SK-N-DZ (cell line): ENCODE data around the gene PIK3AP1.

ENCODE experiments used
- DNase-seq: peaks from one replicate; pipeline ENCODE4 v3.0.0-alpha.2; 2015; ENCODE audit warnings: low spot score

The PIK3AP1 gene

DNA sequence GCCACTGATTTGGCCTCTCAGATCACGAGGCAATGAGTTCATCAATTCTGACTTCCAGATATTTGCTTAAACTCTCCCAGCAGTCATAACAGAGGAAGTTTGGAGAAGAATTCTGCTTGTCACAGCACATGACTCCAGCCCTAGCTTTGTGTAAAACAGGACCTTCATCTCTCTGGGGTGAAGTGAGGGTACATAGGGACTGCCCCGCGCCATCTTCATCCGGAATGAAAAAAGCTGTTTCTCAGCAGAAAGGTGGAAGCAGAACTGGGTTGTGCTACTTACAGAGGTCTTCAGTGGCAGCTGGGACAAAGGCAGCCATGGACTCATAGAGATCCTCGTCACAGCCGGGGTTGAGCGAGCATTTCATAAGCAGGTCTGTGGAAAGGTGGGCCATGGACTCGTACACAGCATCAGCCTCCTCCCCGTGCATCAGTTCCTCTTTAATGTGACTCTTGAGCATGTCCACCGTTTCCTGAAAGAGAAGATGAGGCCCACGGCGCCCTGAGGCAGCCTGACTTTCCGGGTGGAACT is 75.1 kb downstream of the PIK3AP1 start:
- DNase-seq, result no peak

DNA sequence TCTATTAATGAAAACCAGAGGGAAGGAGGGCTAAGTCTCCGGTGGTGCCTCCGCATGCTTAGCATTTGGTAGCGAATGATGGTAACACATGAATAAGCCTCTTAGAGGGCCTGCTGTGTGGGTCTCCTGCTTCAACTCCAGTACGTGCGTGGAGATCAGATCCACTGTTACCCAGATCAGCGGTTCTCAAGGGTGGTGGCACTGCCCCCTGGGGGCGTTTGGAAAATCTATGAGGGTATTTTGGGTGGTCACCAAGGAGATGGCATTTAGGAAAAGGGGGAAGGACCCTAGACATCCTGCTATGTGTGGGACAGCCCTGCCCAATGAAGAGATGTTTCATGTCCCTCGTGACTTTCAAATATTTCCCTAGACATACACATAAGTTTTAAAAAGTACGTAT is 76.4 kb downstream of the PIK3AP1 start:
- DNase-seq, result no peak

DNA sequence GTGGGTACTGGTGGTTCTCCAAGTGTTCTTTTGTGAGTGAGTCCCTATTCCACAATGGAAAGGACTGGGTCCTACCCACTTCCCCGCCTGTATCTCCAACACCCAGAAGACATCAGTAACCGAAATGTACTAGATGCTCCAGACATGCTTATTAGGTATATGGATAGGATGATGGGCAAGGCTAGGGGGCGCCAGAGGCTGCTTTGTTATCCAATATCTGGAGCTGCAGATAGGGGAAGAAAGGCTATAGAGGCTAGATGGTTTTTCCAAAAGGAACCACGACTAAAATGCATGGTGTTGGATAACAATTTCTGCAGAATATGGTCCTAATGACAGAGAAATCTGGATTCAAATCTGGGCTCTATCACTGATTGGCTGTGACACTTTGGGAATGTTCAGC is 77.3 kb downstream of the PIK3AP1 start:
- peak; percentile 18 for DNase-seq

DNA sequence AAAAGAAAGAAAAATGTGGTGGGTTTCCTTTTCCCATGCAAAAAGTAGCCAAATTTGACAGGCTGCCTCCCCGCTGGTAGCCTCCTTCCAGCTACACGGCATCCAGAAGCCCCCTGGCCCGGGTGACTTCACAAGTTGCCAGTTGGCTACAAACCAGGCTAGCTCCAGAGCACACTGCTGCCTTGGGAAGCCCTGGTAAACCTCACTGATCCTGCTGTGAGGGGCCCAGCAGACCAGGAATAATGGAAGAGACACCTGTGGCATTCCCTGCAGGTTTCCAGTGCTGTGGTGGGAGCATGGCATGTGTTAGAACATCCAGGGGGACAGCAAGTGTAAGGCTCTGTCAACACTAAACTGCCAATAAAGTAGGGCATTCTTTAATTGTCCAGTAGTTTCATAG is 77.8 kb downstream of the PIK3AP1 start:
- no peak for DNase-seq

DNA sequence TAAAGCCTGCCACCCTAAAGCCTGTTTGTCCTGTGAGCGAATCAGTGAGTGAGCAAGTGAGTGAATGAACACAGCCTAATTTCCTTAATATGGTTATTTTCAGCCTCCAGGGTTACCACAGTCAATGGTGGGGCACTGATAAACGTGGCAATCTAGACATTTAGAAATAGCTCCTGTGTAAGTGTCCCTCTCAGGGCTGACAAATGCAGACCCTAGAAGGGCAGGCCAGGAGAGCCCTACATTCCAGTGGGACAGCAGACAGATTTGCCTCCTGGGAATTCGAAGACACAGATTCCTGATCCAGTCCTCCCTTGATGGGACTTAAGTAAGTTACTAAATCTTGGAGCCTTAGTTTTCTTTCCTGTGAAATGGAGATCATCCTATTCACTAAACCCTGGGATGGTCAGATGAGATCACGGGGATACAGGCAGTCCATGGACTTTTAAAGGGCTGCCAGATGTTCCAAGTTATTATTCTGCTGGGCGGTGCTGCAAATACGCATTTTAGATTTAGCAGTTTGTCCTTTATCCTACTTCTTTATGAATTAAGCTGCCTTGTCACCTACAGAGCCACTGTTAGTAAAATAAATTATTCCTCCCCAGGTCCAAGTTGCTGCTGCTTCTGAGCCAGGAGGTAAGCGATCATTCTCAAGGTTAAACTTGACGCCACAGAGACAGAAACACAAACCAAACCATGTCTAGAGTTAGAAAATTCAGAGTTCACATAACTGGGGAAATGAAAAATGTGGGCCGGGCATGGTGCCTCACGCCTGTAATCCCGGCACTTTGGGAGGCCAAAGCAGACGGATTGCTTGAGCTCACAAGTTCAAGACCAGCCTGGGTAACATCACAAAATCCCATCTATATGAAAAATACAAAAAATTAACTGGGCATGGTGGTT is 78.7 kb downstream of the PIK3AP1 start:
- no peak for DNase-seq

DNA sequence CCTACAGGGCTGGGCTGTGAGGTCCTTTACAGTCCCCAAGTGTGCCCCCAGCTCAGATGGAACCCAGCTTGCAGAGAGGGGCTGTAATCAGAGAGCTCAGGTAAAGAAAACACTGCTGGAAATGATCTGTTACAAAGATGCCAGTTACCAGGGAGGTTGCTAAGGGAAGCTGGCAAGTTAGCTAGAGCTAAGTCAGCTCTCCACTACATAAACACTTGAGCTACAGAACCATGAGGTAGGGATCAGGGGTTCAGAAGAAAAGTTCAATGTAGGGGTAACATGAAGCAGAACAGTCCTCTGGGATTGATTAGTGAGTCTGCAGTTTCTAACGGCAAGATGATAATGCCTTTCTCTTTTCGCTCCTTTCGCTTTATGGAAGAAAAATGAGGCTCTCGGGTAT is 80.4 kb downstream of the PIK3AP1 start:
- no peak for DNase-seq

DNA sequence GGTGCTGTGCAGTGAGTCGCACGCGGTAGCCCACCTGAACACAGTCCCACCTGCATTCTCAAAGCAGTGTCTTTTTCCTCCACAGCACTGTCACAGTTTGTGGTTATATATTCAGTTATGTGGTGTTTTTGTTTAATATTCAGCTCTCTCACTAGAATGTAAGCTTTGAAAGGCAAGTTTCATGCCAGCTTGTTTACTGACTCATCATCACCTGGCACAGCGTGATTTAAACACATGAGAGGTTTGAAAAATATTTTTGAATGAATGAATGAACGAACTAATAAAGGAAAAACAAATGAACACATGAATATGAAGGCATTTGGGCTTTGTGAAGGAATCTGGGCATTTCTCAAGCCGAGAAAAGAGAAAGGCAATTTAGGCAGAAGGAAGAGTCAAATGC is 81.6 kb downstream of the PIK3AP1 start:
- DNase-seq, result no peak

DNA sequence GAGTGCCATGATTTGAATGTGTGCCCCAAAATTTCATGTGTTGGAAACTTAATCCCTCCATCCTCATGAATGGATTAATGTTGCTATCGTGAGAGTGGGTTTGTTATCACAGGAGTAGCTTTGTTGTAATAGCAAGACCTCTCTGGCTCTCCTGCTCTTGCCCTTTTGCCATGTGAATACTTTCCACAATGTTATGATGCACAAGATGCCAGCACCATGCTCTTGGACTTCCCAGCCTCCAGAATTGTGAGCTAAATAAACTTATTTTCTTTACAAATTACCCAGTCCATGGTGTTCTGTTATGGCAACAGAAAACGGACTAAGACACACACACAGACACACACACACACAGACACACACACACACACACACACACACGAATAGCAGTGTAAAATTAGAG is 82.2 kb downstream of the PIK3AP1 start:
- DNase-seq, result no peak

DNA sequence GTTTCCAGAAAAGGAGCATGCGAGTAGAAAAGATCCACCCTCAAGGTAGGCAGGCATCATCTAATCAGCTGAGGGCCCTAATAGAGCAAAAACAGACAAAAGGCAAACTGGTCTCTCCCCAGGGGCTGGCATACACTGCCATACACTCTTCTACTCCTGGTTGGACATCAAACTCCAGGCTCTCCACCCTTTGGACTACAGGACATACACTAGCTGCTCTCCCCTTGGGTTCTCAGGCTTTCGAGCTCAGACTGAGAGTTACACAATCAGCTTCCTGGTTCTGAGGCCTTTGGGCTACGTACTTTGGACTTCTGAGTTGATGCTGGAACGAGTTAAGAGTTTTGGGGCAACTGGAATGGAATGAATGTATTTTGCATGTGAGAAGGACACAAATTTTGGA is 82.6 kb downstream of the PIK3AP1 start:
- no peak for DNase-seq

DNA sequence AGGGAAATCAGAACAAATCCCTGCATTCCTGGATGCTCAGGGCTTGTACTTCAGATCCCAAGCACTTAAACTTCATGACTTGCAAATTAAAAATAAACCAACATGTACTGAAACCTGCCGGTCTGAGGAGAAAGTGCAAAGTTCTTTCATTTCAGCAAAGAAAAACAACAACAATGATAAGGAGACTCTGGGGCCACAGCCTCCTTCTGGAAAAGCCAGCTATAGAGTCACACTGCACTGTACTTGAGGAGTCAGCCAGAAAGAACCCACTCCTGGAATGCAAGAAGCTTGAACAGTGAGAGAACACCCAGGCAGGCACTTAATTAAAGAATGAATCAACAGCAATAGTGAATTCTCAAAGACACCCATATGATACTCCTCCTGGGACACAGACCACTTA is 83.8 kb downstream of the PIK3AP1 start:
- DNase-seq, result no peak

DNA sequence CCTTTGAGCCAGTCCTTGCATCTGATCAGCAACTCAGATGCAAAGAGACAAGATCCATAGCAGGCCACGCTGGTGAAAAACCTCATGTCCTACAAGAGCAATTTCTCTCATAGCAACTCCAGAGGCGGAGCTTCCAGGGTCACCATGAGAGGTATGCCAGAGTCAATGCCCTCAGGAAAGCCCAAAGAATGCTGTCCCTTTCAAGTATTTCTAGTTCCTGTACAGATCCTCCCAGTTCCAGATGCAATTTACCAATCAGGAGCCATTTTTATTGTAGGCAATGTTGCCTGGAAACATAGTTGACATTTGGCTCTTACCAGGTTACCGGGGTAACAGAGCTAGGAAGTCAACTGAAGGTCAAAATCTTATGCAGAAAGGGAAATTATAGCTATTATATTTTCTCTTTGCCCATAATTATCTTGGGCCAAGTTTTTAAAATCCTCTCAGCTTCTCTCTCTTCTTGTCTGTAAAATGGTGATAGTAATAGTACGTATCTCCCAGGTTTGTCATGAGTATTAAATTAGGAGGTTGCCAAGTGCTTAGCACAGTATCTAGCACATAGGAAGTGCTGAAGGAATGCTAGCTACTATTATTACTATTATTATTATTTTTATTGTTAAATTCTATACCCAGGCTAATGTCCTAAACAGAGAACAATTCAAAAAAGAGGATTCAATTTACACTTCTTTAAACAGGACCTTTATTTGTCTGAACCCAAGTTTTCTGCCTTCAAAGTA is 87.2 kb downstream of the PIK3AP1 start:
- no peak for DNase-seq

DNA sequence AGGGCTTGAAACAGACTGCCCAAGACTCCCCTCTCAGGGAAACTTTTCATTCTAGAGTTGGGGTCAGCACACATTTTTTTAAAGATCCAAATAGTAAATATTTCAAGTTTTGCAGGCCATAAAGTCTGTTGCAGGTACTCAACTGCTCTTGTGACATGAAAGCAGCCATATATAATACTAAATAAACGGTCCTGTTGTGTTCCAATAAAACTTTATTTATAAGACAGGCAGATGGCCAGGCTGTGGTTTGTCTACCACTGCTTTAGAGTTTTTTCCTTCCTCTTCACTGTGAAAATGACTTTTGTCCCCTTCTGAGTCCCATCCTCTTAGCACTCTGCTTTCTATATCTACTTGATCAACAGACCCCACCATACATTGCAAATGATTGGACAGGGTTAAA is 93.0 kb downstream of the PIK3AP1 start:
- DNase-seq, result no peak

DNA sequence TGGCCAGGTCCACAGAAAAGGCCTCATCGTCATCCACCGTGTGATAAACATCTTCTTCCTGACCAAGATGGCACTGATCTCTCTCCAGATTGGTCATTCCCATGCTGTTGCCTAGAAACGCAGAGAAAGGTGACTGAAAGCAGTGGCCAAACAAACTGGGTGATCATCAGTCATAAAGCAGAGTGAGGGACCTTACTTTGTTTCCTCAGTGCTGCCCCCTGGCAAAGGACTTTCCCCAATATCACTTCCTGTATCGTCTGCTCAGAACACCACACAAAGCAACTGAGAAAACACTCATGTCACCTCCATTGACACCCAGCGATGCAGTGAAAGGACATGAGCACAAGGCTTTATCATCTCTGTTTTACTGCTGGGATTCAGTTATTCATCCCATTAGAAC is 93.5 kb downstream of the PIK3AP1 start:
- DNase-seq, result peak; percentile 10

DNA sequence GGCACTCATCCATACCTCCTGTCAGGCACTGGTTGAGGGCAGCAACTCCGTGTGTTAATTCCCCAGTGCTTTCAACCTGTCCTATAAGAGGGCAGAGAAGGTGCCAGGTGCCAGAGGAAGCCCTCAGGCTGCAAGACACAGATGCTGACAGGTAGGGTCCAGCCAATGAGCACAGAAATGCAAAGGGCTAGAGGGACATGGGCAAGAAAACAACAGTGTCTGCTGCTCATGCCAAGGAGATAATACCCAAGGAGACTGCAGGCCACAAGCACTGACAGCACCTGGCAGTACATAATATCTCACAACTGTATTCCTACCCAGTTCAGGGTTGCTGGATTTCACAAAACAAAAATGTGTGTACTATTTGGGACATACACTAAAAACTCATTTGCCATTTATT is 95.1 kb downstream of the PIK3AP1 start:
- DNase-seq, result no peak

DNA sequence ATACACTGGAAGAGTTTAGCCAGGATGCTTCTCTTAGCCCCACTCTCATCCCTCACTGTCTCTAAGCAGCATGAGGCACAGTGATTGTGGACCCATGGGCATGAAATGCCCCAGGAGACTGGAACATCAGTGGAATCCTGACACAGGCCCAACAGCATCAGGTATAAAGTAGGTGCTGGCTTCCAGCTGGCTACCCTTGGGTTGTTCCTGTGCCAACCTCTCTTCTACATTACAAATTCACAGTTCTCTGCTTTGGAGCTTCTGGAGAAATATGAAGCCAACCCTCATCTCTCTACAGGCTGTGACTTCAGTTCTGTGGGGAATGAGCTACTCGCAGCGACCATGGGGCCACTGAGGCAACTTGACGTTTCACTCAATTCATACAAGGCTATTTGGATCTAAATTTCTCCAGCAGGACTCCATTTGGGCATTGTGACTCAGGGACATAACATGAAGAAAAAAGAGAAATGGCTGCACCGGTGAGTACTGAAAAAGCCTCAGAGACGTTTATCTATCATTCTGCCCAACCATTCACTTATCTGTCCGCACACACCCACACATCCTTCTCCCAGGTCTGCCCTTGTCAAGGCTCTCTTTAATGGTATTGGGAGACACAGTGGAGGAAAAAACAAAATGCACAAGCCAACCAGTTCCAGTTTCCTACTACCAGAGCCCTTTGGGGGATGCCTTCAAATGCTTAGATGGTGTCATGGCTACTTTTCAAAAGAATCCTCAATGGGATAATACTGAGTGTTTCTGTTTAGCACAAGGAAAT is 98.1 kb downstream of the PIK3AP1 start:
- DNase-seq, result no peak

DNA sequence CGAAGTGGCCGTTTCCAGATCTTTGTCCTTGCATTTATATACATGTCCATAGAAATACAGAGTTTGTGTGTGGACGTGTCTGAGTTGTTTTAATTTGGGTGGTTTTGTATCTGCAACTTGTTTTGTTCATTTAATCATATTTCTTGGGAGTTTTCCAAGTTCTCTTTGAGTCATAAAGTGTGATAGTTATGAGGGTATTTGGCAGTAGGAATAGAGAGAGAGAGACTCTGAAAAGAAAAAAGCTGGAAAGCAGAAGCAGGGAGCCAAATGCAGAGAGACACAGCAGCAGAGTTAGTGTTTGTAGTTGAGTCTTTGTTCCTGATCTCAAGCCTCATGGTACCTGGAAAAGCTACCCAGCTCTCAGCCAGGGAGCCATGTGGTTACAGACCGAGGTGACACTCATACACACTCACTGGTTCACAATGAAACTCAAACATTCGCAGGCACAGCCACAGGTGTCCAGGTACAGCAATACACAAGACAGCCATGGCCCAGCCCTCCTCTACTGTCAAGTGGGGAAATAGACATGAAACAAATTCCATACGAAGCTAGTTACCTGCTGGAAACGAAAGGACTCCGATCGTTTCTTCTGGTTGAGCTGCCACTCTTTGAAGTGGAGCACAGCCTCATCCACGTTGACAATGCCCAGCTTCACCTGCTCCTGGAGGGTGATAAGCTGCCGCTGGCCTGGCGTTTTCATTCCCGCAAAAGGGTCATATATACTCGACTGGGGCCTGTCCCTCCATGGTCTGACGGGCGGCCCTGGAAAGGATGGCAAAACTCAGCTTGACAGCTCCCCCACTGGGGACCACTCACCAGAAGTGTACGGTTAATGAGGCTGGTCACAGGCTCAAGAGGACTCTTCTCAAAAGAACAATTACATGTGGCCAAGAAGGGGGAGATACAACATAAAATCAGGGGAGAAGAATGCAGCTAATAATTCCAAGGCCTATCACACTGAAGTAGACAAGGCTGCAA is 100.2 kb downstream of the PIK3AP1 start:
- DNase-seq, result no peak

DNA sequence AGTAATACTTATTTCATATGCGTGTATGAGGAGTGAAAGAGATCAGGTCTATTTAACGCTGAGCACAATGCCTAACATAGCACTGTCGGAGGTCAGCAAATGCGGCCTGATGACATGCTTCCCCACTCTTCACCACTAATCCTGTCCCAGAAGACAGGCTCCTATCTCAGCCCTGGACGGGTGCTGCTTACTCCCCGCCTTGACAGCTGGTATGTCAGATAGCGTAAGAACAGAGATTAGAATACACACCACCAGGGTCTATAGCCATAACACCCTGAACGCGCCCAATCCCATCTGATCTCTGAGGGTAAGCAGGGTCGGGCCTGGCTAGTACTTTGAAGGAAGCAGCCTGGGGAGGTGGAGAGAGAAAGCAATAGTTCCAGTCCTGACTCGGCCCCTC is 101.2 kb downstream of the PIK3AP1 start:
- DNase-seq, result no peak

DNA sequence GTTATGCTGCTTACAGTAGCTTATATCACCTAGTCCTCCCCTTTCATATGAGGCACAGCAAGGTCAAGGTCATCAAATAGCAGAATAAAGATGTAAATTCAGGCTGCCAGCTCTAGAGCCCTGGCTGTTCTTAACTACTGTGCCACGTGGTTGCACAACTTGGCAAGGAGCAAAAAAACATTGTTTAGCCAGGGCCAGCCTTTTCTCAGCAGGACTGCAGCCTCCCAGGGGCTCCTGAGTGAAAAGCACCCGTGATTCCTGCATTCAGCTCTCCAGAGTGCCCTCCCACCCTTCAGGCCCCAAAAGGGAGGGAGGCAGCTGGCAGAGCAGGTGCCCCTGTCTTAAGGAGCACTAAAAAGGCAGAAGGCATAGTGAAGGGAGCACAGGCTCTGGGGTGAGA is 101.7 kb downstream of the PIK3AP1 start:
- DNase-seq, result no peak

DNA sequence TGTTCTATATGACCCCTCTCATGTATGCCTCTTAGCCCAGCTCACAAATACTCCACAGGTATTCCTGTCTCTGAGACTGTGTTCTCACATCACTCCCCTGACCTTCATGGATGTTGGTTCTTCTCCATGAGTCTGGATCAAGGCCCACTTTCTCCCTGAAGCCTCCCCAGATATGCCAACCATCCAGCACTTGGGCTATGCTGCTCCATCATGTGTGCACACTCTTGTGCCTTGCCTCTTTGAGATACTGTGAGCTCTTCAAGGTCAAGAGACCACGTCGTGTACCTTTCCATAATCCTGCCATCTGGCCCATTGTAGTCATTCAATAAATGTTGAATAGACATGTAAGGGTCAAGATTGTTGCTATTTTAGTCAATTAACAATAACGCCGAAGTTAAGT is 103.4 kb downstream of the PIK3AP1 start:
- DNase-seq, result no peak

DNA sequence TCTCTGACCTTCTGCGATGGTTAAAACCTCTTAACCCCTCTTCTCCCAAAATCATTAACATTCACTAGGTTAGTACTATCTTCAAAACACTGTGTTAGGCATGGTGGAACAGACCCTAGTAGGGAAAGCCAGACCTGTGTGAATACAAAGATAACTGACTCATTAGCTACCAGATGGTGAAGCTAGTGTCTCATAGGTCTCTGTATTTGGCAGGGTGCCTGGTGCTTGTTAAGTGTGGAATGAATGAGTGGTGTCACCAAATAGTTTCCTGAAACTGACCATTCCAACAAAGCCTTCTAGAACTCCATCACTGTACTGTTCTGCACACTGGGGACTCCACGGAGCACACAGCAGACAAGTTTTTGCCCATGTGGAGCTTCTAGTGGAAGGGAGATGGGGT is 105.8 kb downstream of the PIK3AP1 start:
- DNase-seq, result peak; percentile 8

DNA sequence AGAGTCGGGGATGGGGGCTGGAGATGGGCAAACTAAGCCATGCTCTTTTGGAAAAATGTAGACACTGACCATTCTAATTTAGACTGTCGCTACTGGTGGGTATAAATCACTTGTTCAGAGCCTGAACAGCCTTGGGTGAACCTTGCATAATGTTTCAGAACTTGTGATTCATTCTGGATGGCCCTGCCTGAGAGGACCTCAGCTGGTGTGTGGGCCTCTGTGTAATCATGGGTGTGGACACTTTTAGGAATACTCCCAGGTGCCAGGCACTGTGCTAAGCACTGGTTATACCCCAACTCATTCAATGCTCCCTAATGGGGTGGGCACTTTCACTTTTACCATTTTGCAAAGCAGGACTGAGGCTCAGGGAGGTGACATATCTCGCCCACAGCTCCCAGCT is 106.7 kb downstream of the PIK3AP1 start:
- no peak for DNase-seq
